Measurements from ENCODE around the gene NEURL1.
A peak's percentile ranks its signal among the peaks of the same experiment; 100 is the strongest.

The NEURL1 gene, protein sequence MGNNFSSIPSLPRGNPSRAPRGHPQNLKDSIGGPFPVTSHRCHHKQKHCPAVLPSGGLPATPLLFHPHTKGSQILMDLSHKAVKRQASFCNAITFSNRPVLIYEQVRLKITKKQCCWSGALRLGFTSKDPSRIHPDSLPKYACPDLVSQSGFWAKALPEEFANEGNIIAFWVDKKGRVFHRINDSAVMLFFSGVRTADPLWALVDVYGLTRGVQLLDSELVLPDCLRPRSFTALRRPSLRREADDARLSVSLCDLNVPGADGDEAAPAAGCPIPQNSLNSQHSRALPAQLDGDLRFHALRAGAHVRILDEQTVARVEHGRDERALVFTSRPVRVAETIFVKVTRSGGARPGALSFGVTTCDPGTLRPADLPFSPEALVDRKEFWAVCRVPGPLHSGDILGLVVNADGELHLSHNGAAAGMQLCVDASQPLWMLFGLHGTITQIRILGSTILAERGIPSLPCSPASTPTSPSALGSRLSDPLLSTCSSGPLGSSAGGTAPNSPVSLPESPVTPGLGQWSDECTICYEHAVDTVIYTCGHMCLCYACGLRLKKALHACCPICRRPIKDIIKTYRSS

DNA sequence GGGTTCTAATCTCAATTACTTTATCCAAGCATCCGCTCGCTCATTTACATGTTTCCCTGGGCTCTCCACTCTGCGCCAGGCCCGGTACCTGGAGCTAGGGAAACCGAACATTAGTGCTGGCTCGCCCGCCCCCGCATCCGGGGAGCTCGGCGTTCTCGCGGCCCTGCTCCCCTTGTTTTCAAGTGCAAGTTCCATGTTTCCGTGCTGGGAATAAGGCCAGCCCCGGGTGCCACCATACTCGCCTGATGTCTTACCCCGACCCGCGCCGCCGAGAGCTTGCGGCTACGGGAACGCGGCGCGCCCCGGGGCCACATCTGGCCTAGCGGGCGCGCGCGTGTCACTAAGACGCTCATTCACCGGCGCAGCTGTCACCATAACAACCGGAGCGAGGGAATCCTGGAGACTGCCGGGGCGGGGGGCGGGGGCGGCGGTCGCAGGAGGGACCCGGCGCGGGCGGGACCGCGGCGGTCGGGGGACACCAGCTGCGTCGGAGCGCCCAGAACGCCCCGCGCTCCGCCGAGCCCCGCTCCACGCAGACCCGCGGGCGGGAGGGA lies at the start of gene NEURL1:
NEURL1 (plus strand) TSS at position 344 of the 554 bp plus-strand sequence. CDS start 683 bp downstream, outside the sequence.
- H3K4me3 Mint-ChIP-seq: peak within 1 kb of the TSS; percentile 79
- H3K4me1 Mint-ChIP-seq (ENCODE audit: low read depth): peaks cover 14% of the 10 kb centered on the region
- H3K36me3 Mint-ChIP-seq (ENCODE audit: low read depth): no peaks in the 10 kb centered on the region
- H3K9me3 Mint-ChIP-seq: no peaks in the 10 kb centered on the region
- peaks cover 51% of the 10 kb centered on the region for H3K27me3 Mint-ChIP-seq
- peak; percentile 55 for DNase-seq
- H3K27ac Mint-ChIP-seq: no peak within 1 kb of the TSS

DNA sequence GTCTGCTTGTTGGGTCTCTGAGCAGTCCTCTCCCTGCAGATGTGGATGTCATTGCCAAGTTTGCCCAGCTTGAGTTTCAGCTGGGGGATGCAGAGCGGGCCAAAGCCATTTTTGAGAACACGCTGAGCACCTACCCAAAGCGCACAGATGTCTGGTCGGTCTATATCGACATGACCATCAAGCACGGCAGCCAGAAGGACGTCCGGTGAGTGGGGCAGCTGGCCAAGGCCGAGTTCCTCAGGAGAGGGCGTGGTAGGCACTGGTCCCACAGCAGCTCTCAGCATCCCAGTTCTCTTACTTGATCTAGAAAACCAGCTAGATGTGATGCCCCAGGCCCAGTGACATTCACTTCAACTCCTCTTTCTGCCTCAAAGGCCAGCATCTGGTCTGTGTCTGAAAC lies 49.0 kb upstream of the NEURL1 start:
- peaks cover 97% of the 10 kb centered on the region for H3K36me3 Mint-ChIP-seq (ENCODE audit: low read depth)

DNA sequence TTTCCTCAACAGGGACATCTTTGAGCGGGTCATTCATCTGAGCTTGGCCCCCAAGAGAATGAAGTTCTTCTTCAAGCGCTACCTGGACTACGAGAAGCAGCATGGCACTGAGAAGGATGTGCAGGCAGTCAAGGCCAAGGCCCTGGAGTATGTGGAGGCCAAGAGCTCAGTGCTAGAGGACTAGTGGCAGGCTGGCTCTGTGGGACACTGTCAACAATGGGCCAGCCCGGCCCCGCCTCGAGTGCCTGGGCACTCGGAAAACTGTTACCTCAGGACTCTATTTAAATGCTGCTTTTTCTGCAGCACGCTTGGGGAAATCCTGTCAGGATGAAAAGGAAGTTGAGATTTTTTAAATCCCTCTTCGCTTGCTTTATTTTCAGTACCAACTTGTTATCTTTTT lies 48.1 kb upstream of the NEURL1 start:
- Mint-ChIP-seq H3K27ac (peak overlapping the region; percentile 51), H3K36me3 (ENCODE audit: low read depth) (peaks cover 95% of the 10 kb centered on the region)

More for the DNA sequence above, 49.0 kb upstream of the NEURL1 start:
- H3K9me3 Mint-ChIP-seq: no peaks in the 10 kb centered on the region
- peak overlapping the region; percentile 45 for H3K27ac Mint-ChIP-seq
- H3K4me1 Mint-ChIP-seq (ENCODE audit: low read depth): peaks cover 23% of the 10 kb centered on the region
- H3K27me3 Mint-ChIP-seq: no peaks in the 10 kb centered on the region
- DNase-seq: no peak
- no peak overlapping the region for H3K4me3 Mint-ChIP-seq

DNA sequence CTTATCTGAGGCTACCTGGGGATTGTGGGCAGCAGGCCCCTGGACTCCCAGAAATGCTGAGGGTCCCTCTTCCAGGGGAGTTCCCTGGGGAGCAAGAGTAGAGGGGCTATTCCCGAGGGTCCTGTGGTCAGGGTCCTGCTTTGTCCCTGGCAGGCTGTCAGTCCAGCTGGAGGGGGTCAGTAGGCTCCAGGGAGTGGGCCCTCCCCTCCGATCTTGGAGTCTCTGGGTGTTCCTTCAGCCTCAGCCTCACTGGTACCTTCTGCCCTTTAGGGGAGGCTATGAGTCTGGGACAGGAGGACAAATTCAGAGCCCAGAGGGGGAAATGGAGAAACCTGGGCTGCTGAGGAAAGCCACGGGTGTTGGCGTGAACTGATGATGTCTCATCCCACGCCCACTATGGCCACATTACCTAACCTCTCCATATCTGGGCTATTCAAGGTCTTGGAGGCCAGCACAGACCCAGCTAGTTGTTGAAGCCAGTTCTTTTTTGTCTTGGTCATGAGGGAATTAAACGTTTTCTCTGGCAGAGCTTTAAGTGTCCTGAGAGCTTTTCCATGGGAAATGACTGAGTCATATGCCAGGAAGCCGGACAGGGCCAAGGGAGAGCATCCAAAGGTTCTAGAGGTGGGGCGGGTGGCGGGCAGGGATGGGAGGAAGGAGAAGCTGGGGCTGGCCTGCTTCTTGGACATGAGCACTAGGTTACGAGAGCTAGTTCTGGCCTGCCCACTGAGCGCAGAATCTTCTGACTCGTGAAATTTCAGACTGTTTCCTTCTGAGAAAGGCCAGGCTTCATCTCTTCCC lies 47.5 kb upstream of the NEURL1 start:
- H3K36me3 Mint-ChIP-seq (ENCODE audit: low read depth): peaks cover 95% of the 10 kb centered on the region

More for the DNA sequence above, 48.1 kb upstream of the NEURL1 start:
- no peaks in the 10 kb centered on the region for H3K27me3 Mint-ChIP-seq
- H3K4me1 Mint-ChIP-seq (ENCODE audit: low read depth): peaks cover 32% of the 10 kb centered on the region
- H3K9me3 Mint-ChIP-seq: no peaks in the 10 kb centered on the region
- H3K4me3 Mint-ChIP-seq: no peak overlapping the region
- no peak for DNase-seq

DNA sequence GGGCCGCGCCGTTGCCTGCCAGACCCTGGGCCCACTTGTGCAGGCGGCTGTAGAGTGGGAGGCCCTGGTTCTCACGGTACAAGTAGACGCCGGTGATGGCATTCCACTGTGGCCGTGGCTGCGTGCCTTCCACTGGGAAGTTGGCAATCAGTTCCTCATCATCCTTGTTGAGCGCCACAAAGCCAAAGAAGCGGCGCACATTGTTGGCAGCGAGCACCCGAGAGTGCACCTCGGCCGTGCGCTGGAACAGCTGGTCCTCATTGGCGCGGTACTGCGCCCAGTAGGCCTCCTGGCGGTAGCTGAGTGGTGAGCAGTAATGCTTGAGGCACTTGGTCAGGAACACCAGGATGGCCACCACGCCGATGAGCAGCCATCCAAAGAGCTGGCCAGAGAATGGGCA lies 46.3 kb upstream of the NEURL1 start:
- H3K27ac Mint-ChIP-seq: peak overlapping the region; percentile 38
- no peak for DNase-seq
- H3K4me1 Mint-ChIP-seq (ENCODE audit: low read depth): peaks cover 46% of the 10 kb centered on the region

More for the DNA sequence above, 47.5 kb upstream of the NEURL1 start:
- no peaks in the 10 kb centered on the region for H3K9me3 Mint-ChIP-seq
- peak overlapping the region; percentile 51 for H3K27ac Mint-ChIP-seq
- no peak for DNase-seq
- H3K4me3 Mint-ChIP-seq: no peak overlapping the region
- H3K27me3 Mint-ChIP-seq: no peaks in the 10 kb centered on the region
- peaks cover 38% of the 10 kb centered on the region for H3K4me1 Mint-ChIP-seq (ENCODE audit: low read depth)

DNA sequence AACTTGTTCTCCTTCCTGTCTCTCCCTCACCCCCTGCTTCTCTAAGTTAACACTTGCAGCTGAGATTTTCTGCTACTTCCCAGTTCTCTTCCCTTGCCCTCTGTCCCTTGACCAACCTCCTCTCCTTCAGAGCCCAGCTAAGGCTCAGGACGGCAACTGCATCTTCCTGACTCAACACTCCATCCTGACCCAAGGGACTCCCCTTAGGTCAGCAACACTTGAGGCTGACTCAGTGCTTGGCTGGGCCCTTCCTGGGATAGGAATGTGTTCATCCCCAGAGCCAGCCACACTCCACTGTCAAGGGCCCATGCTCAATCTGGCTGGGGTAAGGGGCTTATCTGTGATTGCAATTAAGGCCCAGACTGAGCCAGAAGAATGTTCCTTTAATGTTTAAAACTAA lies 44.8 kb upstream of the NEURL1 start:
- Mint-ChIP-seq H3K4me3 (no peak overlapping the region), H3K36me3 (ENCODE audit: low read depth) (peaks cover 71% of the 10 kb centered on the region), H3K27me3 (no peaks in the 10 kb centered on the region), H3K9me3 (no peaks in the 10 kb centered on the region), H3K27ac (peak overlapping the region; percentile 76), H3K4me1 (ENCODE audit: low read depth) (peaks cover 57% of the 10 kb centered on the region)
- DNase-seq: no peak

More for the DNA sequence above, 46.3 kb upstream of the NEURL1 start:
- no peaks in the 10 kb centered on the region for H3K9me3 Mint-ChIP-seq
- H3K27me3 Mint-ChIP-seq: no peaks in the 10 kb centered on the region
- H3K36me3 Mint-ChIP-seq (ENCODE audit: low read depth): peaks cover 87% of the 10 kb centered on the region
- no peak overlapping the region for H3K4me3 Mint-ChIP-seq

DNA sequence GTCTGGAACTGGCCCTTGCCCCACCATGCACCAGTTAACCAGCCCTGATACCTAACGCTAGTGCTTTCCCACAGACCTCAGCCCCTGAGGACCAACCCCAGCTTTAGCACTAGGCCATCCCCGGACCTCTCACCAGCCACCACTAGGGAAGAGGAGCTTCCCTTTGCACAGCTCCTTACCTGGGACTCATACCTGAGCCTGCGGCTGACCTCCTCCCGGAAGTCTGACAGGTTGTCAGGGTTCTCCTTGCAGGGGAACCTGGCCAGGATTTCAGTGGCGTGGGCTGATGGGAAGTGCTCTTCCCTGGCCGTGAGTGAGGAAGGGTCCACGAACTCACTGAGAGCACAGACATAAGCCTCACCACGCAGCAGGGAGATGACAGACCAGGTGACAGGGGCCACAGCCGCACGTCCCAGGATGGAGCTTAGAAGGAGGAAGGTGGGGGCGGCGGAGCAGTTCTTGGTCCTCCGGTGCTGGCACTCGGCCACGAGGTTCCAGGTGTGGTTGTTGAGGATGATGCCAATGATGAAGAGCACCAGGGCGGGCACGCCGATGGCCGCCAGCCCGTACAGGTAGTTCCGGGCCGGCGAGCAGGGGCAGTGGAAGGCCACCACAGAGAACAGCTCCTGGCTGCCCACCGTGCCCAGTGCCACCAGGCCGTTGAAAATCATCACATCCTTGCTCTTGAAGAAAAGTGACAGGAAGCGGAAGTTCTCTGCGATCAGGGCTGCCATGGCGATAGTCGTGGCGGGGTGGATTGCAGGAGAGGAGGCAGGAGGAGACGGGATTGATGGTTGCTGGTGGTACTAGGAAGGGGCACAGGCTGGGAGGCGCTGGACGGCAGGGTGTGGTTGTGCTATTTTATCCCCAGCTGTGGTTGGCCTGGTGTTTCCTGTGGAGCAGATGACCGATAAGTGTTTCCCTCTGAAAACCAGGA lies 44.0 kb upstream of the NEURL1 start:
- Mint-ChIP-seq H3K36me3 (ENCODE audit: low read depth) (peaks cover 64% of the 10 kb centered on the region), H3K4me3 (no peak overlapping the region), H3K4me1 (ENCODE audit: low read depth) (peaks cover 59% of the 10 kb centered on the region)

DNA sequence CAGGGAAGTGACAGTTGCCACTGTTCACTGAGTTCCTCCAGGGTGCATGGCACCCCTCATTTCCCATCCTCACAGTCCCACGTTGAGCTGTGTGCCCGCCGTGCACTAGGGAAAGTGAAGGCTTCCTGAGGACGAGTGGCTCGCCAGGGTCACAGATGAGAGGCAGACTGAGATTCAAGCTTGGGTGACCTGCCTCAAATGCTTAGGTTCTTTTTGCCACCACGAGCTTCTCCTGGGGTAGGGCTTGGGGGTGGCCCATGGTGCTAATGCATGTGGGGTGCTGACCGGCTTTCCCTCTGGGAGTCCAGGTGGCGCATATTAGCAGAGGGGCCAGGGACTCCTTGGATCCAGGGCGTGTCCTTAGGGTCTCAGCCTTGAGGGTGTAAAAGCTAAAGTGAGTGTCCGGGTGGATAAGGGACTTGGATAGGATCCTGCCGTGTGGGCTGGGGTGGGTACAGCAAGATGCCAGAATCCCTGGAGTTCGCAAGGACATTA lies 43.3 kb upstream of the NEURL1 start:
- Mint-ChIP-seq H3K4me3 (peak overlapping the region; percentile 80), H3K9me3 (no peaks in the 10 kb centered on the region), H3K27me3 (no peaks in the 10 kb centered on the region), H3K27ac (peak overlapping the region; percentile 91), H3K36me3 (ENCODE audit: low read depth) (peaks cover 56% of the 10 kb centered on the region), H3K4me1 (ENCODE audit: low read depth) (peaks cover 59% of the 10 kb centered on the region)
- DNase-seq: no peak

More for the DNA sequence above, 44.0 kb upstream of the NEURL1 start:
- no peaks in the 10 kb centered on the region for H3K27me3 Mint-ChIP-seq
- no peak for DNase-seq
- no peaks in the 10 kb centered on the region for H3K9me3 Mint-ChIP-seq
- H3K27ac Mint-ChIP-seq: peak overlapping the region; percentile 76

DNA sequence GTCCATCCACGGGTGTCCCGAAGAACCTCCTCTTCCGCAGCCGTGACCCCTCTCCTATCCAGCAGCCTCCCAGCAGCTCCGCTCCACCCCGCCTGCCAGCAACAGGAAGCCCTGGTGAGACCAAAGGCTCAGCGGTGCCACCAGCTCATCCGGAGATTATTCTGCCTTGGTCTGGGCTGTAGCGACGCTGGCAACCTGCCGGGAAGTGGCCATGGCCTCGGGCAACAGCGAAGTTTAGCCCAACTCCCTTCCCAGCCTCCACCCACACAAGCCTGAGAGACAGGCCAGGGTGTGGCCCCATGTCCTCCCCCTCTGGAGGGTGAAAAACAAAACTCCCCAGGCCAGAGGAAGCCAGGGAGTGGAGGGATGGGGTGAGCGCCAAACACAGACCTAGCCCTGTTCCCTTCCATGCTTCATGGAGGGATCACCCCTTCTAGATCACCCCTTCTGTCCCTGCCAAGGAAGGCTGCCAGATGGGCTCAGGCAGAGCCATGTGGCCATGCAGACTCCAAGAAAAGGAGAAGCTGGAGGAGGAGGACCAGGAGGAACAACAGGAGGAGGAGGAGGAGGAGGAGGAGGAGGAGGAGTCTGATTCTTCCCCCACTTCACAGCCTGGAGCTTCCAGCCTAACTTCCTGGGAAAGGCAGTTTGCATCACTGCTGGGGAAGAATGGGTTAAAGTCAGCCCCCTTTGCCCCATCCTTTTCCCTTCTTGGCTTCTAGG lies 42.3 kb upstream of the NEURL1 start:
- Mint-ChIP-seq H3K27ac (peak overlapping the region; percentile 91), H3K9me3 (no peaks in the 10 kb centered on the region), H3K36me3 (ENCODE audit: low read depth) (peaks cover 46% of the 10 kb centered on the region), H3K4me3 (peak overlapping the region; percentile 80), H3K4me1 (ENCODE audit: low read depth) (peaks cover 55% of the 10 kb centered on the region), H3K27me3 (no peaks in the 10 kb centered on the region)
- DNase-seq: peak; percentile 63

DNA sequence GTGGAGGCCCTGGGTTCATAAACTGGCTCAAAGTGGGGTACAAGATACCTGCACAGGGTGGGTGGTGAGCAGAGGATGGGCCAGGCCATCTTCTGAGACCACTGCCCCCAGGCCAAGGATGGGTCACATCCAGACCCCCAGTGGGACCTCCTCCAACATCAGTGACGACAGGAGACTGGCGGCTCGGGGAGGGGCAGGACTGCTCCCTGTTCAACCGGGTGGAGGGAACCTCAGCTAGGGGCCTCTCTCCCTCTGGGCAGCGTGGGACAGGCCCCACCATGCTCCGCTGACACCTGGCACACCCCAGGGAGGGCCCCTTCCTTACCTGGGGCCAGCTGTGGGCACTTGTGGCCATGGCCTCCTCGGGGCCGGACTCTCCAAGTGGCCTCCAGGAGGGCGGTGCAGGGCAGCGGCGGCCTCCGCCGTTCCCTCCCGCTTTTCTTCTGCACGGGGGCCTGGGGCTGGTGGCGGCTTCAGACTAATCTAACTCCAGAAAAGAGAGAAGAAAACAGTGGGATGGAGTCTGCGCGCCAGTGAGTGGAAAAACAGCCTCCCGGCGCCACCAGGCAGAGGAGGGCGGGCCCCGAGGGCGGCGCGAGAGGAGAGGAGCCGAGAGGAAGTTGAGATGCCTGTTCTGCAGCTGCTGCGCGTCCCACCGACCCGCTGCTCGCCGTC lies 41.5 kb upstream of the NEURL1 start, which contains the start of gene CALHM2:
CALHM2 (minus strand) TSS at position 540 of the 675 bp plus-strand sequence. CDS start 2,429 bp downstream, outside the sequence.
- Mint-ChIP-seq H3K27me3 (no peaks in the 10 kb centered on the region), H3K4me1 (ENCODE audit: low read depth) (peaks cover 51% of the 10 kb centered on the region), H3K9me3 (no peaks in the 10 kb centered on the region), H3K36me3 (ENCODE audit: low read depth) (peaks cover 40% of the 10 kb centered on the region), H3K27ac (peak within 1 kb of the TSS; percentile 91), H3K4me3 (peak within 1 kb of the TSS; percentile 80)
- peak; percentile 79 for DNase-seq

DNA sequence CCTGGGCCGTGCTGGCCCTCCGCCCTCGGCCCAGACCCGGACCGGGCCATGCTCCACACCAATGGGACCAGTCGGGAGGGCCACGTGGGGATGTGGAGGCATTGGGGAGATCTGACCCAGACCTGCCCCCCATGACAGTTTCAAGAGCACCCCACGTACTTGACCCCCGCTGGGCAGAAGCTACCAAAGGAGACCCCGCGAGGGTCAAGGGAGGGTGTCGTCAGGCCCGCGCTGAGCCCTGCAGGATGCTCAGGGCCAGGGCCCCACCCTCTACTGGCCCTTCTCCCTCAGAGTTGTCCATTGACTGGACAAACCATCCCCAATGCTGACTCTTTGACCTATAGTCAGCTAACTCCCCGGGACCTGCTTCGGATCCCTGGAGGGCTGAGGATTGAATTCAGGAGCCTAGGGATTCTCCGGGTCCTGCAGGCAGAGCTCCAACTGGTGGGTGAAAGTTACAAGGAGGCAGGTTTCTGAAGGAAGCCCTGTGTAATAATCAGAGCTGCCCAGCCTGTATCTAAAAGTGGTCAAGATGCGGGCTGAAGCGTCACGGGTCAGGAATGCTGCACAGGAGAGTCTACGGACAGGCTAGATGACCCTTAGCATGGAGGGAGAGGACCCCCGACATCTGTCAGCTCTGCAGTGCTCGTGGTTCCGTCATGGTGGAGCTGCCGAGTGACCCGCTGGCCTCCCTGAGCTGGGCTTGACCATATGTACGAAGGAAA lies 40.8 kb upstream of the NEURL1 start:
- Mint-ChIP-seq H3K27me3 (no peaks in the 10 kb centered on the region), H3K4me1 (ENCODE audit: low read depth) (peaks cover 47% of the 10 kb centered on the region)

DNA sequence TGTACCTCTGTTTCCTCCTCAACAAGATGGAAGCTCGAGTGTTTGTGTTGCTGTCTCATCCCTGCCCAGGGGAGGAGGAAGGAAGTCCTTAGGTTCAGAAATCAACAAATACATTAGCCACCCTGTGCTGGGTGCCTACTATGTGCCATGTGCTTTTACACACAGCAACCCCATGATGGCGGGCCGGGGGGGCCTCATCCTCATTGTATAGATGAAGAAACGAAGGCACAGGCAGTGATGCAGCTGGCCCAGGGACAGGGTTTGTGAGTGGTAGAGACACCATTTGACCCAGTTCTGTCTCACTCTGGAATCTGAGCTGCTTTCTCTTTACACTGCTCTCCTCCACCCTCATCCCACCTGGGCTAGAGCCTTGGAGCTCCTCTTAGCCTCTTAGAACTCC lies 39.5 kb upstream of the NEURL1 start:
- Mint-ChIP-seq H3K4me3 (no peak overlapping the region), H3K27ac (no peak overlapping the region), H3K9me3 (no peaks in the 10 kb centered on the region), H3K27me3 (no peaks in the 10 kb centered on the region), H3K36me3 (ENCODE audit: low read depth) (peaks cover 22% of the 10 kb centered on the region), H3K4me1 (ENCODE audit: low read depth) (peaks cover 43% of the 10 kb centered on the region)
- DNase-seq: no peak

More for the DNA sequence above, 40.8 kb upstream of the NEURL1 start:
- no peaks in the 10 kb centered on the region for H3K9me3 Mint-ChIP-seq
- peaks cover 33% of the 10 kb centered on the region for H3K36me3 Mint-ChIP-seq (ENCODE audit: low read depth)
- H3K4me3 Mint-ChIP-seq: peak overlapping the region; percentile 80
- H3K27ac Mint-ChIP-seq: peak overlapping the region; percentile 80
- no peak for DNase-seq

All from activated T-cell treated with anti-CD3 and anti-CD28 coated beads, Interleukin-2, amount 50 U/mL, for 24 hours (primary cell).